HepG2 (cell line): ENCODE measurements around the gene MOAP1. TPM values are rescaled to one million over a fixed set of nuclear protein-coding genes. Genes with fewer than 3 reads are reported as not detected.

ENCODE experiments used
- ATAC-seq: fragments of 200-7000 bp; cut with Tn5 transposase; 3 replicates; pipeline ENCODE4 v1.9.1; 2020; ENCODE audit warnings: mild to moderate bottlenecking, moderate library complexity
- BruUV-seq: library from RNA; stranded (reverse); fragments of 400-500 nt; replicated peaks from 2 replicates; lab custom pipeline; 2021; lab: Mats Ljungman, UMichigan
- CTCF ChIA-PET: fragments of 300-600 bp; formaldehyde crosslinking; extraction: SDS; loops from one replicate; lab custom pipeline; 2021; ENCODE audit warnings: low total read pairs, inconsistent platforms, low intra/inter-chr PET ratio; lab: Yijun Ruan, JAX
- POLR2A ChIA-PET: fragments of 350-600 bp; sonication (Branson Sonifier 250); formaldehyde crosslinking; loops from one replicate; lab custom pipeline; 2020; ENCODE audit warnings: antibody characterized with exemption, inconsistent platforms; lab: Yijun Ruan, JAX
- DNase-seq: peaks from one replicate; pipeline ENCODE4 v3.0.0-alpha.2; 2015; ENCODE audit warnings: low spot score
- FAIRE-seq: peaks from 3 replicates; lab custom pipeline; 2011; peaks lifted over from hg19 to GRCh38; lab: Jason Lieb, UNC
- H2AFZ ChIP-seq: one replicate; pipeline ENCODE4 v1.6.1; 2011; ENCODE audit warnings: low read length, inconsistent platforms
- H3K27ac ChIP-seq: fragments of 300-600 bp; 3 replicates; pipeline ENCODE4 v1.8.0; 2011; ENCODE audit warnings: mixed run types, mild to moderate bottlenecking, mixed read lengths, low read length, inconsistent platforms; ENCODE audit not compliant: insufficient read depth; ENCODE audit errors: extremely low read length
- H3K27me3 ChIP-seq, 2 experiments: fragments of 200-600 bp in 1 of 2; 2 replicates in 1 of 2; 3 replicates in 1 of 2; pipeline versions ENCODE4 v1.6.0 to v1.8.0; 2011; ENCODE audit warnings: low read length in 2 of 2, mild to moderate bottlenecking in 2 of 2, moderate library complexity in 2 of 2, inconsistent platforms in 1 of 2; ENCODE audit not compliant: insufficient read depth in 2 of 2, control insufficient read depth in 1 of 2
- H3K36me3 ChIP-seq, 2 experiments: fragments of 200-600 bp in 1 of 2; replicated peaks in 1 of 2; 2 replicates in 1 of 2; 3 replicates in 1 of 2; pipeline versions ENCODE4 v1.5.1 to v1.8.0; 2011; ENCODE audit warnings: low read length in 2 of 2, inconsistent platforms in 1 of 2; ENCODE audit not compliant: insufficient read depth in 2 of 2, control insufficient read depth in 1 of 2
- H3K4me1 ChIP-seq: 2 replicates; pipeline ENCODE4 v1.5.1; 2012; ENCODE audit warnings: low read length, inconsistent platforms; ENCODE audit not compliant: insufficient read depth
- H3K4me2 ChIP-seq: 2 replicates; pipeline ENCODE4 v1.6.0; 2011; ENCODE audit warnings: low read depth, low read length, inconsistent platforms
- H3K4me3 ChIP-seq, 3 experiments: fragments of 200-600 bp in 1 of 3; sonication (generic), shearing (Covaris generic) in 1 of 3; replicated peaks in 1 of 3; 2 replicates each; pipeline ENCODE4 v1.5.1; 2011 to 2016; ENCODE audit warnings: low read length in 3 of 3, inconsistent platforms in 2 of 3, low read depth in 2 of 3, mild to moderate bottlenecking in 2 of 3, control low read depth in 1 of 3, mixed read lengths in 1 of 3; ENCODE audit not compliant: insufficient read depth in 1 of 3
- H3K79me2 ChIP-seq: one replicate; pipeline ENCODE4 v1.6.1; 2011; ENCODE audit warnings: low read length, inconsistent platforms; ENCODE audit not compliant: insufficient read depth
- H3K9ac ChIP-seq: 2 replicates; pipeline ENCODE4 v1.6.0; 2011; ENCODE audit warnings: mild to moderate bottlenecking, low read depth, low read length, inconsistent platforms; ENCODE audit not compliant: insufficient read depth
- H3K9me3 ChIP-seq: 2 replicates; pipeline ENCODE4 v1.5.1; 2012; ENCODE audit warnings: mild to moderate bottlenecking, low read length
- H4K20me1 ChIP-seq: 2 replicates; pipeline ENCODE4 v1.6.0; 2011; ENCODE audit warnings: inconsistent platforms, mild to moderate bottlenecking, low read length, moderate library complexity; ENCODE audit not compliant: insufficient read depth
- BCLAF1 ChIP-seq: fragments of 450-650 bp; IDR thresholded peaks from 2 replicates; pipeline ENCODE4 v1.6.1; 2017; ENCODE audit warnings: mild to moderate bottlenecking
- GPBP1L1 ChIP-seq: sonication (generic); formaldehyde crosslinking; IDR thresholded peaks from 2 replicates; pipeline ENCODE4 v1.5.0; 2020; ENCODE audit warnings: mild to moderate bottlenecking, missing genetic modification reagents
- MTF1 ChIP-seq: sonication (generic); formaldehyde crosslinking; IDR thresholded peaks from 2 replicates; pipeline ENCODE4 v1.5.0; 2020; ENCODE audit warnings: missing genetic modification reagents
- RAD21 ChIP-seq: fragments of 450-650 bp; formaldehyde crosslinking; IDR thresholded peaks from 2 replicates; pipeline ENCODE4 v1.5.0; 2020; ENCODE audit warnings: mild to moderate bottlenecking
- SMAD3 ChIP-seq: sonication (generic); formaldehyde crosslinking; IDR thresholded peaks from 2 replicates; pipeline ENCODE4 v1.4.0; 2020; ENCODE audit warnings: missing genetic modification reagents
- STAG1 ChIP-seq: sonication (generic); formaldehyde crosslinking; IDR thresholded peaks from 2 replicates; pipeline ENCODE4 v1.4.0; 2020; ENCODE audit warnings: missing genetic modification reagents
- TGIF2 ChIP-seq: IDR thresholded peaks from 2 replicates; pipeline ENCODE4 v1.6.1; 2016; ENCODE audit warnings: control low read depth, missing compliant biosample characterization
- ZBTB7A ChIP-seq: sonication (generic); formaldehyde crosslinking; IDR thresholded peaks from 2 replicates; pipeline ENCODE4 v1.8.0; 2022; ENCODE audit warnings: mild to moderate bottlenecking, missing genetic modification reagents
- ZNF574 ChIP-seq: sonication (generic); formaldehyde crosslinking; IDR thresholded peaks from 2 replicates; pipeline ENCODE4 v1.4.0; 2020; ENCODE audit warnings: missing genetic modification reagents
- ZNF841 ChIP-seq: sonication (generic); formaldehyde crosslinking; IDR thresholded peaks from 2 replicates; pipeline ENCODE4 v1.8.1; 2023; ENCODE audit warnings: missing genetic modification reagents, borderline replicate concordance
- WGBS: methylation state at CpG from one replicate; pipeline ENCODE4 v1.1.6; 2017; ENCODE audit warnings: low lambda C conversion rate; 5-methylcytosine and 5-hydroxymethylcytosine counted together
- in situ Hi-C: cut with HindIII; loops from 2 replicates; pipeline ENCODE4 v1.10.0; 2017; ENCODE audit warnings: low pct_unique_long_range_greater_than_20kb; ENCODE audit not compliant: extremely low pct_ligation_motif_present
- intact Hi-C: fragments of 100-400 bp; cut with micrococcal nuclease; formaldehyde crosslinking; loops from one replicate; pipeline ENCODE4 v1.10.0; 2022; ENCODE audit not compliant: unreplicated experiment
- polyA plus RNA-seq, 8 experiments: library from polyadenylated mRNA; depleted of rRNA in 3 of 8; stranded (reverse) in 7 of 8; unstranded in 1 of 8; fragments of >200 nt; fragmentation: Illumina TruSeq in 4 of 8; extraction: Trizol in 4 of 8; gene quantifications; 2 replicates each; pipeline versions ENCODE4 v1.2.1 to v1.2.3, GENCODE V29; 2011 to 2016; ENCODE audit warnings: low read depth in 4 of 8, missing spikeins in 1 of 8, mixed read lengths in 1 of 8; ENCODE audit not compliant: insufficient read depth in 1 of 8
- total RNA-seq, 5 experiments: library from RNA; depleted of rRNA; stranded (reverse); fragments of >200 nt; fragmentation: Illumina TruSeq; extraction: Trizol; gene quantifications; 2 replicates each; pipeline ENCODE4 v1.2.3, GENCODE V29; 2016; ENCODE audit warnings: low read depth in 1 of 5
- TF ChIP-seq, protein P1 (sequence below): sonication (generic); formaldehyde crosslinking; IDR thresholded peaks from 2 replicates; pipeline ENCODE4 v1.4.0; 2020; ENCODE audit warnings: mild to moderate bottlenecking, missing genetic modification reagents
- TF ChIP-seq, protein P2 (sequence below): sonication (generic); formaldehyde crosslinking; IDR thresholded peaks from 2 replicates; pipeline ENCODE4 v1.5.0; 2020; ENCODE audit warnings: mild to moderate bottlenecking, missing genetic modification reagents, moderate library complexity

Gene MOAP1
- total and polyA plus RNA-seq, 2 of the 13 experiments (the other 11 are each of a cell fraction or from before 2014, with no cell fraction given): 14.6 to 47.0 TPM

DNA sequence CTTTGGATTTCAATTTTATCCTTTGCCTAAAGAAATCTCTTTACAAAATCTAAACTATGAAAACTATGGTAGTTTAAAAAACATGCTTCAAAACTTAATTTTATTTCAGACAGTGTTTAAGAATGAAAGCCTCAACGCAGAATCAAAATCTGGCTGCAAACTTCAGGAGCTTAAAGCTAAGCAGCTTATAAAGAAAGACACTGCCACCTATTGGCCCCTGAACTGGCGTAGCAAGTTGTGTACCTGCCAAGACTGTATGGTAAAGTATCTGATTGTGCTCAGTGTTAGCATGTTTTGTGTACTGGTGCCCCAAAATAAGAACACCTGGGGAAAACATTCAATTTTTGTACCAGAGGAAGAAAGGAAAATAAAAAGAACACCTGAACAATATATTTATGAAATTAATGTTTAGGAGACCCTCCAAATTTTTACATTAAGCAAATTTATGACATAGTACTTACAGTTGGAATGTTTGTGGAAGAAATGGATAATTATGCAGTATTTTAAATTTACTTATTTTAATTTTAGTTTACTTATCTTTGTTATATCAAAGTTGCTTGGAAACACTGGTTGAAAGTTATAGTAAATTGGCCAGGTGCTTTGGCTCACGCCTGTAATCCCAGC is 34.5 kb upstream of the MOAP1 start:
- BruUV-seq: no TSS peak
- peaks cover 0 to 11% of the 10 kb centered on the region in 2 experiments; a peak in 3 of 5 replicates for H3K36me3 ChIP-seq
- in situ Hi-C loops: no loop called here
- ATAC-seq (peak; percentile 85), DNase-seq (peak; percentile 67), FAIRE-seq (peak; percentile 90)
- 83% methylated on average over 3 of the region's 3 CpGs for WGBS
- H3K9me3 ChIP-seq: no peaks in the 10 kb centered on the region
- H4K20me1 ChIP-seq: no peaks in the 10 kb centered on the region
- no peak overlapping the region for H3K4me2 ChIP-seq
- ChIA-PET POLR2A (interaction anchor here (0.6 to 1.0 kb wide), 3 partner anchors 12 to 106 kb away, joined by 3 to 4 read pairs (median 3); partner anchors contain the start of genes GON7, LYSET, MOAP1 and UBR7), CTCF (interaction anchor here (1.2 to 1.6 kb wide), 4 partner anchors 11 to 267 kb away, joined by 3 to 11 read pairs (median 5); partner anchors contain the start of gene ITPK1)
- H2AFZ ChIP-seq: no peak overlapping the region
- no peak overlapping the region for H3K4me3 ChIP-seq
- no peak overlapping the region for H3K9ac ChIP-seq
- intact Hi-C loops: no loop called here
- H3K4me1 ChIP-seq: no peaks in the 10 kb centered on the region
- H3K27ac ChIP-seq: no peak overlapping the region
- no peaks in the 10 kb centered on the region for H3K79me2 ChIP-seq
- no peaks in the 10 kb centered on the region for H3K27me3 ChIP-seq
- no peak for TF ChIP-seq GPBP1L1 (CRISPR knock-in tag)
- TF ChIP-seq TGIF2 (CRISPR knock-in tag): no peak
- no peak for TF ChIP-seq ZBTB7A (CRISPR knock-in tag)
- TF ChIP-seq BCLAF1: no peak
- peak; percentile 81 for TF ChIP-seq STAG1 (CRISPR knock-in tag)
- no peak for TF ChIP-seq MTF1 (CRISPR knock-in tag)
- TF ChIP-seq RAD21 (CRISPR knock-in tag): peak; percentile 30; the same call in 1 of the 2 replicates
- TF ChIP-seq, protein P1, sequence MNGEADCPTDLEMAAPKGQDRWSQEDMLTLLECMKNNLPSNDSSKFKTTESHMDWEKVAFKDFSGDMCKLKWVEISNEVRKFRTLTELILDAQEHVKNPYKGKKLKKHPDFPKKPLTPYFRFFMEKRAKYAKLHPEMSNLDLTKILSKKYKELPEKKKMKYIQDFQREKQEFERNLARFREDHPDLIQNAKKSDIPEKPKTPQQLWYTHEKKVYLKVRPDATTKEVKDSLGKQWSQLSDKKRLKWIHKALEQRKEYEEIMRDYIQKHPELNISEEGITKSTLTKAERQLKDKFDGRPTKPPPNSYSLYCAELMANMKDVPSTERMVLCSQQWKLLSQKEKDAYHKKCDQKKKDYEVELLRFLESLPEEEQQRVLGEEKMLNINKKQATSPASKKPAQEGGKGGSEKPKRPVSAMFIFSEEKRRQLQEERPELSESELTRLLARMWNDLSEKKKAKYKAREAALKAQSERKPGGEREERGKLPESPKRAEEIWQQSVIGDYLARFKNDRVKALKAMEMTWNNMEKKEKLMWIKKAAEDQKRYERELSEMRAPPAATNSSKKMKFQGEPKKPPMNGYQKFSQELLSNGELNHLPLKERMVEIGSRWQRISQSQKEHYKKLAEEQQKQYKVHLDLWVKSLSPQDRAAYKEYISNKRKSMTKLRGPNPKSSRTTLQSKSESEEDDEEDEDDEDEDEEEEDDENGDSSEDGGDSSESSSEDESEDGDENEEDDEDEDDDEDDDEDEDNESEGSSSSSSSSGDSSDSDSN (CRISPR knock-in tag): no peak
- 0 out of 2 replicates have a peak, but pooled peaks have one; percentile 22 for TF ChIP-seq SMAD3 (CRISPR knock-in tag)
- TF ChIP-seq, protein P2, sequence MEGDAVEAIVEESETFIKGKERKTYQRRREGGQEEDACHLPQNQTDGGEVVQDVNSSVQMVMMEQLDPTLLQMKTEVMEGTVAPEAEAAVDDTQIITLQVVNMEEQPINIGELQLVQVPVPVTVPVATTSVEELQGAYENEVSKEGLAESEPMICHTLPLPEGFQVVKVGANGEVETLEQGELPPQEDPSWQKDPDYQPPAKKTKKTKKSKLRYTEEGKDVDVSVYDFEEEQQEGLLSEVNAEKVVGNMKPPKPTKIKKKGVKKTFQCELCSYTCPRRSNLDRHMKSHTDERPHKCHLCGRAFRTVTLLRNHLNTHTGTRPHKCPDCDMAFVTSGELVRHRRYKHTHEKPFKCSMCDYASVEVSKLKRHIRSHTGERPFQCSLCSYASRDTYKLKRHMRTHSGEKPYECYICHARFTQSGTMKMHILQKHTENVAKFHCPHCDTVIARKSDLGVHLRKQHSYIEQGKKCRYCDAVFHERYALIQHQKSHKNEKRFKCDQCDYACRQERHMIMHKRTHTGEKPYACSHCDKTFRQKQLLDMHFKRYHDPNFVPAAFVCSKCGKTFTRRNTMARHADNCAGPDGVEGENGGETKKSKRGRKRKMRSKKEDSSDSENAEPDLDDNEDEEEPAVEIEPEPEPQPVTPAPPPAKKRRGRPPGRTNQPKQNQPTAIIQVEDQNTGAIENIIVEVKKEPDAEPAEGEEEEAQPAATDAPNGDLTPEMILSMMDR (CRISPR knock-in tag): peak; percentile 75
- TF ChIP-seq ZNF841 (CRISPR knock-in tag): no peak
- no peak for TF ChIP-seq ZNF574
